WERI-Rb-1 (cell line): ENCODE data around the gene ADAD2.

Experiments
- DNase-seq: peaks from one replicate; pipeline ENCODE4 v3.0.0-alpha.2; 2020
- H3K27ac ChIP-seq: fragments of 250-450 bp; sonication (Bioruptor Pico); 2 replicates; pipeline ENCODE4 v1.5.1; 2020; ENCODE audit warnings: mild to moderate bottlenecking, moderate library complexity
- H3K27me3 ChIP-seq: fragments of 250-450 bp; sonication (Bioruptor Pico); 2 replicates; pipeline ENCODE4 v1.5.1; 2021; ENCODE audit warnings: mild to moderate bottlenecking, low read depth, moderate library complexity; ENCODE audit not compliant: insufficient read depth, severe bottlenecking
- H3K36me3 ChIP-seq: fragments of 250-450 bp; sonication (Bioruptor Pico); 2 replicates; pipeline ENCODE4 v1.5.1; 2020; ENCODE audit warnings: mild to moderate bottlenecking, moderate library complexity
- H3K4me3 ChIP-seq: 2 replicates; pipeline ENCODE4 v1.5.1; 2011; ENCODE audit warnings: low read depth, mild to moderate bottlenecking, control low read depth, low read length
- H3K9me3 ChIP-seq: fragments of 250-450 bp; sonication (Bioruptor Pico); 2 replicates; pipeline ENCODE4 v1.5.1; 2021; ENCODE audit warnings: mild to moderate bottlenecking, moderate library complexity; ENCODE audit not compliant: severe bottlenecking
- CTCF ChIP-seq: IDR thresholded peaks from 2 replicates; pipeline ENCODE4 v1.5.1; 2011; ENCODE audit warnings: low read depth, mild to moderate bottlenecking, control low read depth, inconsistent platforms, low read length

The ADAD2 gene

GRCh38 chr16:84159800-84160199 is 31.2 kb upstream of the ADAD2 start:
- Histone ChIP-seq H3K27me3 (no peaks in the 10 kb centered on the region), H3K4me3 (no peak overlapping the region), H3K36me3 (no peaks in the 10 kb centered on the region), H3K27ac (no peak overlapping the region), H3K9me3 (no peaks in the 10 kb centered on the region)
- TF ChIP-seq CTCF, result no peak
- no peak for DNase-seq

- no peak for TF ChIP-seq CTCF
- H3K9me3 ChIP-seq, result no peaks in the 10 kb centered on the region
- no peaks in the 10 kb centered on the region for H3K36me3 ChIP-seq
- no peak for DNase-seq
- H3K4me3 ChIP-seq, result no peak overlapping the region
- H3K27ac ChIP-seq, result no peak overlapping the region
- H3K27me3 ChIP-seq, result no peaks in the 10 kb centered on the region
These were observed 29.9 kb upstream of the ADAD2 start for GRCh38 chr16:84161037-84161436.

- no peaks in the 10 kb centered on the region for H3K36me3 ChIP-seq
- no peak for DNase-seq
- TF ChIP-seq CTCF, result no peak
- H3K4me3 ChIP-seq, result no peak overlapping the region
- no peaks in the 10 kb centered on the region for H3K27me3 ChIP-seq
- H3K27ac ChIP-seq, result no peak overlapping the region
- no peaks in the 10 kb centered on the region for H3K9me3 ChIP-seq
These were observed 29.2 kb upstream of the ADAD2 start for GRCh38 chr16:84161801-84162200.

GRCh38 chr16:84165746-84166145 is 25.2 kb upstream of the ADAD2 start:
- Histone ChIP-seq H3K4me3 (no peak overlapping the region), H3K27me3 (no peaks in the 10 kb centered on the region), H3K9me3 (no peaks in the 10 kb centered on the region), H3K27ac (no peak overlapping the region), H3K36me3 (no peaks in the 10 kb centered on the region)
- no peak for TF ChIP-seq CTCF
- no peak for DNase-seq

- no peaks in the 10 kb centered on the region for H3K27me3 ChIP-seq
- no peaks in the 10 kb centered on the region for H3K9me3 ChIP-seq
- H3K27ac ChIP-seq, result no peak overlapping the region
- H3K36me3 ChIP-seq, result no peaks in the 10 kb centered on the region
- no peak for DNase-seq
- TF ChIP-seq CTCF, result no peak
- H3K4me3 ChIP-seq, result no peak overlapping the region
These were observed 23.9 kb upstream of the ADAD2 start for GRCh38 chr16:84166796-84167695.

- no peaks in the 10 kb centered on the region for H3K9me3 ChIP-seq
- H3K36me3 ChIP-seq, result no peaks in the 10 kb centered on the region
- no peak for DNase-seq
- TF ChIP-seq CTCF, result no peak
- H3K27me3 ChIP-seq, result no peaks in the 10 kb centered on the region
- no peak overlapping the region for H3K27ac ChIP-seq
- no peak overlapping the region for H3K4me3 ChIP-seq
These were observed 21.1 kb upstream of the ADAD2 start for GRCh38 chr16:84169765-84170310.
